ENCODE data around the gene FABP1.

Gene FABP1

DNA sequence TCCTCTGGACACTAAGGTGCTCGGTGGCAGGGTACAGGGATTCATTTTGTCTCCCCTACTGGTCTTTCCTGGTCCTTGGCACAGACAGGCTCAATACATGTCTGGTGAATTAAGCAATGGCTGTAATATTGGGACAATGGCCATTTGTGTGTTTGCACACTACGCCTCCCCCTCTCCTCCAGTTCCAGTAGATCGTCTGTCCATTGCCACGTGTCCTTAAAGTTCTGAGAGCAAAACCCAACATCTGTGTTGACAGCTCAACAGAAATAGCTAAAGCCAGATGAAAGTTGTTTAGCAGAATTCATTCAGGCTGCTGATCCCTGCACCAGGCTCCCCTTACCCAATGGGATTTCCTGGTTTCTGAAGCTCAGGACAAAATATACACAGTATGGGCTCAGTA lies 9.0 kb upstream of the FABP1 start:
- DNase-seq (ENCODE audit: low spot score): no peak

DNA sequence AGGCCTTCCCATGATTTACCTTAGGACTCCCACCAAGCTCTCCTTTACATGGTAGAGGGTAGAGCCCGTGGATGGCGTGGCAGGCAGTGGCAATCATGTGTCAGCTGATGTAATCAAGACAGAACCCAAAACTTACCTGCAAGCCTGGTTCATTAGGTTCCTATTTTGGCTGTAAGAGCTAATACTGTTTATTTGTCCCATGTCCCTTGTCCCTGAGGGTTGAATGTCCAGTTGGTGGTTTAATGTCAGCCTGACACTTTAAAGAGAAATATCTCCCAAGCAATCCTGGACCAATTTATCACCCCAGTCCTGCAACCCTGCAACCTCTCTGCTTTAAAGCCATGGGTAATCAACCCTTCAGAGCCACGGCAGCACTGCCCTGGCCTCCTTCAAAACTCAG lies 6.0 kb upstream of the FABP1 start:
- DNase-seq (ENCODE audit: low spot score): no peak

DNA sequence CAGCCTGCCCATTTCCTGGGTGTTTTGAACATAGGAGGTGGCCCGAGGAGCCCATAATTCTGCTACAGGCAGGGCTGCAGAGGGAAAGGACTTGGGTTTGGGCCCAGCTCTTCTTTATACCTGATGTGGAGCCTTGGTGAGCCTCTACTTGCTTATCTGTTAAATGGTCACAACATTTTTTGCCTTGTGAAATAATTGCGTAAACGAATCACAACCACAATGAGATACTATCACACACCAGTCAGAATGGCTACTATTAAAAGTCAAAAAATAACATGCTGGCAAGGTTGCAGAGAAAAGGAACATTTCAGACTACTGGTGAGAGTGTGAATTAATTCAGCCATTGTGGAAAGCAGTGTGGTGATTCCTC lies 4.1 kb upstream of the FABP1 start:
- DNase-seq (ENCODE audit: low spot score): no peak

DNA sequence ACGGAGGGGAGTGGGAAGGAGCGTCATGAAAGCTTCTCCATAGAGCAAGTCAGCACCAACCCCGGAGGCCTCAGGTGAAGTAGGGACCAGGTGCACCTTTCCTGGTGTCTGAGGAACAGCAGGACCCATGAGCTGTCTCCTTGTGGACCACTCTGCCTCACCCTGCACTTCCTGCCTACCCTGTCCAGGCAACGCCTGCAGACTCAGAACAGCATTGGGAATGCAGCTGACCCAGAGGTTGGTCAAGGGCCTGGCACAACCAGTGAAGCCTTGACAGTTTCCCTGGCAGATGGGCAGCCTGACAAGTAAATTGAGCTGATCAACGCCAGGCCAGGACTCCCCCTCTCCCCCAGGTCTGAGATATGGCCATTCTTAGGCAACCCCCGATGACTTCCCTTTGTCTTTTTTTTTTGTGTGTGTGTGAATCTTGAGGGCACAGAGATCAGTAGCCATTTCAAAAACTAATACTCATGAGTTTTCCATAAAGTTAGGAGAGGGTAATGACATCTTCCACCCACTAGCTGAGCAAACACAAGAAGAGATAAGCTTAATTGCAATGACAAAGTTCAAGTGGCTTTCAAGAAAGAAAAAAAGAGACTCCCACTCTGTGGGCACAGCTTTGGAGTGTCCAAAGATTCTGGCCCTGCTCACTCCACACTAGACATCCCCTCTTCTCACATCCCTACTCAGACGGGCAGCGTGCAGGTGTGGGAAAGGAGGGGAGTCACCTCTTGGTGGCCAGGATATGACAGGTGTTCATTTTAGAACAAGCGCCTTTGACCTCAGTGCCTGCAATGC lies 3.5 kb upstream of the FABP1 start:
- DNase-seq (ENCODE audit: low spot score): no peak

DNA sequence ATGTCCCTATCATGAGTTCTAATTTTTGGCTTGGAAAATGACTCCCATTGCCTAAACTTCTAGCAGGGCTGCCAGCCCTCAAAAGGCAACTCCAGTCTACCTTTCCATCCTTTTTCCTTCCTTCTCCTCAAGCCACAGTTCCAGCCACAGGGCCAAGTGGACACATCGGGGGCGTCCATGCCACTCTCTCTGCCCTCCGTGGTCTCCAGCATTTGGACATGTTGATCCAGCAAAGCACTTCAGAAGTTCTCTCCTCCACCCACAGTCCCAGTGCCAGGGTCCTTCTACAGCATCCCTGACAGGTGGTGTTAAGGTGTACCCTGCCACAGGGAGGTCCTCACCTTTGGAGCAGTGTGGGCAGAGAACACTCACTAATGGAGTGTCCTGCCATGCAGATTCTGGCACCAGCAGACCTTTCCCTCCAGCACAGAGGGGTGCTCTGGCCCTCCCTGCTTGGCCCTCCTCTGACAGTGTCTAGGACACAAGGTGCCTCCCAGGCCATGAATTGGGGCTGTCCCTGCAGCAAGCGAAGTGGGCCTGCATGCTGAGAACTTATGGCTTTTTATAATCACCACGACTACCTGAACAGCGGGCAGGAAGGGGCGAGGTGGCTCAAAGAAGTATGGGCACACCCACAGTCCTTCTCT lies 1.6 kb upstream of the FABP1 start:
- no peak for DNase-seq (ENCODE audit: low spot score)

DNA sequence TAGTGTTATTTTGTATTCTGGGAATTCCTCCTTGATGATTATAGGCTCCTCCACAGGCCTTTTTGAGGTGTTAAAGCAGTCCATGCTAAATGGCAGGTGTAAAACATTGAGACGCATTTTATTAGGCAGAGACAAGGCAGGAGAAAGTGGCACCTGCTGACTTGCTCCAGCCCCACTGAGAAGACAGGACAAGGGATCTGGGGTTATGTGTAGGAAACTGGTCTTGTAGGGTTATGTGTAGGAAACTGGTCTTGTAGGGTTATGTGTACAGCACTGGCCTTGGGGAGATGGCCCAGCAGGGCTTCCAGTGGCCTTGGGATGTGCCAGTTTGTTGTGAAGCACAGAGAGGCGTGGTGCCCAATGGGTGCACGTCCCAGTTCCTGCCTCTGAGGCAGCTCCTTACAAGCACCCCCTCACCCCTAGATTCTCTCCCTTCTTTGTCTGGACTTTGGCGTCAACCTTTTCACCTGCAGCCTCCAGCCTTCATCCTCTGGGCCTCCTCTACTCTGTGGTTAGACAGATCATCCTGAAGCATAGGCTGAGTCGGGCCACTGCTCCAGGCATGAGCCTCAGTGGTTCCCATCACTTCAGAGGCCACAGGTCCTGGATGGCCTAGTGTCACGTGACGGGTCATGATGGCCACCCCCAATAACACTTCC lies 921 bp upstream of the FABP1 start:
- no peak for DNase-seq (ENCODE audit: low spot score)

DNA sequence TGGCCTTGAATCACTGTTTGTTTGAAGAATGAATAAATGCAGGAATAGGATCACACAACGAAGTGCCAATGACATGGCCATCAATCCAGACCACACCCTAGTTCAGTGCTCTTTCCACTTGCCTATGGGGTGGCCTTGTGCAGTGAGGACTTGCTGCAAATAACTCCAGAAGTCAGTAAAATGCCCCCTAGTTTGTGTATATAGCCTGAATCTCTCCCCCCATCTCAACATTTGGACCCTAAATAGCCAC lies 299 bp downstream of the FABP1 start:
- no peak for DNase-seq (ENCODE audit: low spot score)

DNA sequence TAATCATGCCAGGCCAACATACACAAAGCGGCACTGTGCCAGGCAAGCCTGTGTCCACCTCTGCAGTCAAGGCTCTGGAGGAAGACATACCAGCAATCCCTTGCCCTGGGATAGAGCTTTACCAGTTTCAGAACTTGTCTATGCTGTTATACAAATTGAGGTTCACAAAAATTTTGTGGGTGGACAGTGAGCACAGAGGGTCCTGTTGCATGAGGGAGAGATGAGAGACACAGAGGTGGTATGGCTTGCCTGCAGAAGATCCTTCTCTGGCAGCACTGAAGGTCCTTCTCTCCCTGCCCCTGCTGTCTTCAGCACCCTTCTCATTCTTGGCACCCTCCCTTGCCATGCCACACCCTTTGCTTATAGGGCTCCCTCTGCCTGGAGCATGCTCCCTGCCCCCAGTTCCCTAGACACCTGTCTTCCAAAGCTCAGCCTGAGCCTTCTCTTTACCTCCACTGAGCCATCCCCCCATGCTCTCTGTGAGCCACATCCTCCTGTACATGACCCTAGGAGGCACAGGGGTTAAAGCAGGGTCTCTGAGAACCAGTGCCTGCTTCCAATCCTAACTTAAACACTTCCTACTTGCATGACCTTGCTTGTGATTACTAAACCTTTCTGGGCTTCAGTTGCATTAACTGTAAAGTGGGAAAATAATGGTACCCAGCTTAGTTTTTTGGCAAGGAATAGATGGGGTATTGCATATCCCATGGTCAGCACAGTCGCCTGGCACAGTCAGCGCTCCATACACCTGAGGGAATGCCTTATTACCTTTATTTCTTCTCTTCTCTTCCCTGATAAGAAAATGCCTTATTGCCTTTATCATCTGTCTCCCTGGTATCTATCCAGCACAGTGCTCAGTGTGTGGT lies 857 bp downstream of the FABP1 start:
- no peak for DNase-seq (ENCODE audit: low spot score)

DNA sequence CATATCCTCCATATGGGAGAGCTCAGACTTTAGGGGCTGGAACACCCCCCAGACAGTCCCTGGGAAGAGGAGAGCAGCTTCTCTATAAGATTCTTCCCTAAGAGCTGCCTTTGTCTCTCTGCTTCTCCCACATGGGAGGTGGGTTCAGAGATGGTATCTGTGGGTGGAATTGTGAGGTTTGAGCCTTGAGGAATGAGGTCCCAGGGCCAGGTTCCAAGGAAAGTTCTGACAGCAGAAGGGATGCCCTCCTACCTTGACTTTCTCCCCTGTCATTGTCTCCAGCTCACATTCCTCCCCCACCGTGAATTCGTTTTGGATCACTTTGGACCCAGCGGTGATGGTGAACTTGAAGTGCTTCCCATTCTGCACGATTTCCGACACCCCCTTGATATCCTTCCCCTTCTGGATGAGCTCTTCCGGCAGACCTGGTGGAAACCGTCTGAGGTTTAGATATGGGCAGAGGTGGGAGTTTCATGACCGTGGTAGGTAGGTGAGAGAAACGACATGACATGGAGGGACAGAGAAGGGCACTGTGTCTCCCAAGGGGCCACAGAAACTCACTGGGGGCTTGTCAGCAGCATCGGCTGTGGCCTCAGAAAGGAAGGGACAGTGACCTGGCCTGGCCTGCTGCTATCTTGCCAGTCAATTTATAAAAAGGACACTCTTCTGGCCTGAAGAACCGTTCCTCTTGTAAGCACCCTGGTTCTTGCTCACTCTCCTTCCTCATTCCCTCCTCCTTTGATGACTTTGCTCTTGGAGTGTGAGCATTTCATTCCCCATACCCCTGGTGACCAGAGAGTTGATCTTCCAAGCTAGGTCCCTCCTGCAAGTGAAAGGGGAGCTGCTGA lies 1.7 kb downstream of the FABP1 start:
- no peak for DNase-seq (ENCODE audit: low spot score)

DNA sequence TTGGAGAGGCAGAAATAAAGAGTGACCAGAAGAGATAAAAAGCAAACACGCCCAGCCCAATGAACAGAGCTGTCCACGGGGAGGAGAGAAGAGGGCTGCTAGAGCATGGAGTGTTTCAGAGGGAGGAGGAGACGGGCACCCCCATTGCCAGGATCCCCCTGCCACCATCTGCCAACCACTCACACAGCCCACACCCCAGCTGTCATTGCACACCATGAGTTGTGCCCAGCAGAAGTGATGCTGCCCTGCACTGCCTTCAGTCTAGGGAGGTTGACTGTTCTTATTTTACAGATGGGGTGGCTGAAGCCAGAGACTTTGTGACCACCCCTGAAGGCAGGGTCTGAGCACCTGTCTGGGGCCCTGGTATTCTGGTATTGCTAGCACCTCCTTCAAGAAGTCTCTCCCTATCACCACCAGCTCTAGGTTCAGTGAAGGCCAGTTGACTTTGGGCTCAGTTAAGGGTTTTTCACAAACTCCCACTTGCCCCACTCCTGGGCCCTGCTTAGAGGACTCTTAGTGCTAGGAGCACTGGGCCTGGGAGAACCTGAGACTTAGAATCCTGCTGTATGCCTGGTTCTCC lies 2.4 kb downstream of the FABP1 start:
- no peak for DNase-seq (ENCODE audit: low spot score)

DNA sequence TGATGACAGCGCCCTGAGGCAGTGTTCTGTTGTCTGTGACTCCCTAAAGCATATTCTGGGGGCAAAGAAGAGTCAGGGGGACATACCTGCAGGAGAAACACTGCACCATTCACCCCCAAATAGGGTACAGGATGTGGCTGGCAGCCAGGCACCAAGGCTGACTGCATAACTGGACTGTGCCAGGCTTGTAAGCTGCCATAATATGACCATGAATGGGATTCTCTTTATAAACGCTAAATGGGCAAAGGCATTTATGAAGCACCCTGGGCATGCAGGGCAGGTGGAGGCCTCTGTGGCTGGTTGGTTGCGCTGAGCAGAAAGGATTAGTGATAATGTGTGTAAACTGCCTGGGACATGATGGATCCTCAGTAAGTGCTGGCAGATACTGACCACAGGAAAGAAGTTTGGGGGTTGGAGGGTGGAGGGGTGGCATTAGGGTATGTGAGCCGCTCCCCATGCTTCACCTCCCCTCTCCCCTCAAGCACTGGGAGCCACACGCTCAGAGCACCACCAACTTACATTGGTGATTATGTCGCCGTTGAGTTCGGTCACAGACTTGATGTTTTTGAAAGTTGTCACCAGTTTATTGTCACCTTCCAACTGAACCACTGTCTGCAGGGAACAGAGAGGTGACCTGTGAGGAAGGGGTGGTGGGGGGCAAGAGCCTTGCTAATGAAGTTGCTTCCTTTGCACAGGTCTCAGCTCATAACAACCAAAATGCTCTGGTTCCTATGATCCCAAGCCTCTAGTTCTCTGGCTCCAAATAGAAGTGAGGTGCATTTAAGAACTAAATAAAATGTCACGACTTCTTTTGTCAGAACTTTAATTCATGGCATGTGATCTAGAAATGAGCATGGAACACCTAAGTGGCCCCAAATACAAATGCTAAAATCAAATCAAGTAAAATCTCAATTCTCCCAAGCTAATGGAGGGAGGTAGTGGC lies 3.6 kb downstream of the FABP1 start:
- no peak for DNase-seq (ENCODE audit: low spot score)

DNA sequence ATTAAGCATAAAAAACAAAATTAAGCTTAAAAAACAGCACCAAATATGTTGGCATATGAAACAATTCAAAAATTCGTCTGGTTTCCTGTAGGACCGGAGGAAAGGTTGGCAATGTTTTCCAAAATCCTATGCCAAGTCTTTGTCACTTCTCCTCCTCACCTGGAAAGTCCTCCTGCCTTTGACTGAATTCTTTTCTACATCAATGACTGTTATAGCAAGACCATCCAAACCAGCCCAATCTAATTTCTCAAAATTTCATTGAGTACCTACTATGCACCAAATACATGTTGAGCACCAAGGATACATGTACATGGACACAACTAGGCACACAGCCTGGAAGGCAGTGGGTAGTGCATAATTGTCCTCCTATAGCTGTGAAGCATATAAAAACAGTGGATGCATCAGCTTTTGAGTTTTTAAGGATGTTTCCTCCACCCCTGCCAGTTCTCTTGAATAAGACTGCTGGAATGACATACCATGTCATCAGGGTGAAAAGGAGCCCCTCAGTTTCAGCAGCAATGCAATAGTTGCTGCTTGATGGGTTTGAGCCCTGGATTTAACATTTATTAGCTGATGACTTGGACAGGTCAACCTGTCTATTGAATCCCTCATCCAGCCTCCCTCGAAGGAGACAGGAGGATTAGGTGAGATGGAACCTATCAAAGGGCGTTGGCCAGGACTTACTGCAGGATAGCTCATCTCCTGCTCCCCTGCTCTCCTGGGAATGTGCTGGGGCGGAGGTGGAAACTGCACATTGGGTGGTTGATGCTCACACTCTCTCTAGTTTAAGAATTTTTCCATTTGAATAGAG lies 4.5 kb downstream of the FABP1 start:
- no peak for DNase-seq (ENCODE audit: low spot score)

DNA sequence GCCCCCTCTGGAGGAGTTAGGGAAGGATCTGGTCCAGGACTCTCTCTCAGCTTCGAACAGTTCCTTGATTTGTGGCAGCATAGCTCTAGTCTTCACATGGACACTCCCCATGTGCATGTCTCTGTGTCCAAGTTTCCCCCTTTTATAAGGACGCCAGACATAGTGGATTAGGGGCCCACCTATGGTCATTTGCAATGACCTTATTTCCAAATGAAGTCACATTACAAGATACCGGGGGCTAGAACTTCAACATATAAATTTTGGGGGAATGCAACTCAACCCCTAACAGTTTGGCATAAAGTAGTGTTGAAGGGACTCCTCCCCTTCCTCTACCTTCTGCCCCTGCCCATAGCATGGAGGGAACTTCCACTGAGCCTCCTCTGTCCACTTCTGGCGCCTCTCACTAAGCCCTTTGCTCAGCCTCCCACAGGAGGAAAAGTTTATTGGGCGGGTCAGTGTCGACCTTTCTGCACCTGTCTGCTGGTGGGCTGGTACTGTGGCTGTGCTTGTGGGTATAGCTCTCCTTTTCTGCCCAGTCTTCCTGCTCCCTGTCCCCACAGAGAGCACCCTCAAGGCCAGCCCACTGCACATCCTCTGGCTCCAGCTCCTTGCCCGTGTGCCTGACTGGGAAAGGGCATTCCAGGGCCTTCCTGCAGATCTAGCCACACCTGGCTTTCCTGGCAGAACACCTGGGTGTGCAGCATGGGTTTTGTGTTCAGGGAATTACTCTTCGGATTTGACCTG lies 5.5 kb downstream of the FABP1 start:
- no peak for DNase-seq (ENCODE audit: low spot score)

DNA sequence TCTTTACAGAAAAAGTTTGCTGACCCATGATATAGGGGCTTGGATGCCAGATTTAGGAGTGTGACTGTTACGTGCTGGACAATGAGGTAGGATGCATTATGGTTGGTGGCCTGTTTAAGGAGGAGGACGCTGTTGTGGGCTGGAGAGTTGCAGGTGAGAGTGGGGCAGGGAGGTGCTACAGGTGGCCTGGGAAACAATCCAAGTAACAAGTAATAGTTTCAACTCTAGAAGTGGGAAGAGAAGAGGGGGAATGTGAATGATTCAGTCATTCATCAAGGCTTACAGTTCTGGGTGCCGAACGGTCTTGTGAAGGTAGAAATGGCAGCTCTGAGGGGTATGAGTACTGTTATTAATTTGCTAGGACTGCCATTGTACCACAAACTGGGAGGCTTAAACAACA lies 6.2 kb downstream of the FABP1 start:
- no peak for DNase-seq (ENCODE audit: low spot score)

DNA sequence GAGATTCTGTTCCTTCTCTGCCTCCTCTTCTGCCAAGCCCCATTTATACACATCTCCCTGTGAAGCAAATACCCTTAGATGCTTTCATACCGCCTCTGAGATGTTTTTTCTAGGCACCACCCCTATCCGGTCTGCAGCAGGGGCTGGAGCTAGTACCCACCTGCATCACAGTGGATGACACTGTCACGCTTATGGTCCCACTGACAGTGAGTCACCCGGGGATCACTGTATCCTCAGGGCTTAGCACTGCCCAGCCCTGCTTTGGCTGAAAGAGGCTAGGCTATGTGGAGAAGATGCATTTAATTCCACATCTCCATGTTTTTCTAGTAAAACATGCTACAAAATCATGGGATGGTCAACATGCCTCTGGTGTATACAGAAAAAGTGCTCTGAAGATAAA lies 9.9 kb downstream of the FABP1 start:
- DNase-seq (ENCODE audit: low spot score): no peak

DNA sequence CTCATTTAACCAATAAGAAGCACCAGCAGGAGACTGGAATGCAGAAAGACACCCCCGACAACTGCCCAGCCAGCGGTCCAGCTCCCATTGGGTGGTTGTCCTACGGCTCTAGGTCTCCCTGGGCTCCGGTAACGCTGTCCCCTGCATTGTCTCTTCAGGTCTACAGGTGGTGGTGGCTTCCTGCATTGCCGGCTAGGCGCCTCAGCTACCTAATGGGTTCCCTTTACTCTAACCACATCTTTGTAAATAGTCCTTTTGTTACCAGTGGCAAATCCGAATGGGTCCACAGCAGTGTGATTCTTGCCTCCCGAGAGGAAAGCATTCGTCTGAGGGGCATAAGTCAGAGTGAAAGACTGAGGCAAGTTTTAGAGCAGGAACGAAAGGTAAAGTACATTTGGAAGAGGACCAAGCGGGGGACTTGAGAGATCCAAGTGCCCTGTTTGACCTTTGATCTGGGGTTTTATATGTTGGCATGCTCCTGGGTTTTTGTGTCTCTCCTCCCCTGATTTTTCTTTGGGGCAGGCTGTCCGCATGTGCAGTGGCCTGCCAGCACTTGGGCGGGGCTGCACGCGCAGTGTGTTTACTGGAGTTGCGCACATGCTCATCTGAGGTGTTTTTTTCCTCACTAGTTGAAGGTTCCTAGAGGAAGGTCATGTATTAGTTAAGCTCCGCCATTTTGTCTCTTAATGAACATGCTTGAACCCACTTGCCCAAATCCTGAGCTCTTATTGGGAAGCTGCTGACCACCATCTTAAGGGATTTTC lies 11.0 kb downstream of the FABP1 start:
- DNase-seq (ENCODE audit: low spot score): no peak

DNA sequence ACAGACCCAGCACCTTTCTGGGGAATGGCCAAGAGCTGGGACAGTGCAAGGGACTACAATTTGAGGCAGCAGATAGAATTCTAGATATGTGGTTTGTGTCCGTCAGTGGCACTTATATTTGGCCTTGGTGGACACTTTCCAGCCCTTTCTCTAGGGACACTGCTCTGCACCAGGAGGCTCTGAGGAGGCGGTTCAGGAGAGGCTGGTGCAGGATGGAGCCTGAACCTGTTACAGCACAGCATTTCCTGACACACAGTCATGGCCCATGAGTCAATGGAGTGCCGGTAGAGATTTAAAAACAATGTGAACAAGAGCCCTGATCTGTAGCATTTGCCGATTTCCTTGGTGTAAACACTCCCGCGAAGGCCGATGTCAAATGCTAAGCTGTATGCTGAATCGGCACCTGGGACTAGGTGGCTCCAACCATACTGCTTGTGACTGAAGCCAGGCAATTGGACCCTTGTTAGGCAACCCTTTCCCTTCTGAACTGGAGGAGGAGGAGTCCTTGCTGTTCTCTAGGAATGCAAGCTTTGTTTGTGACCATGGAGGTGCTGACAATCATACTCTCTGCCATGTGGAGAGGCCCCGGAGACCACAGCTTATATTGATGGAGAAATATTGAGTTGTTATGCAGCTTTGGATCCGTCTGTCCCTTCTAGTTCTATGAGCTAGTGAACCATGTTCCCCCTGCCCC lies 11.9 kb downstream of the FABP1 start:
- no peak for DNase-seq (ENCODE audit: low spot score)

Measured in COLO829 (cell line).